AG09309 (cell line): Measurements from ENCODE around the gene GRID1.

Experiments used
- DNase-seq: peaks from one replicate; pipeline ENCODE4 v3.0.0-alpha.2; 2010; ENCODE audit warnings: low read depth
- H3K4me3 ChIP-seq: 2 replicates; pipeline ENCODE4 v1.5.1; 2011; ENCODE audit warnings: mild to moderate bottlenecking, low read depth, low read length, moderate library complexity; ENCODE audit not compliant: control insufficient read depth
- TF ChIP-seq, protein P1 (sequence below): IDR thresholded peaks from 2 replicates; pipeline ENCODE4 v1.5.1; 2011; ENCODE audit warnings: mild to moderate bottlenecking, low read depth, low read length, inconsistent platforms; ENCODE audit not compliant: insufficient read depth, control insufficient read depth; ENCODE audit errors: missing control alignments

Gene GRID1

DNA sequence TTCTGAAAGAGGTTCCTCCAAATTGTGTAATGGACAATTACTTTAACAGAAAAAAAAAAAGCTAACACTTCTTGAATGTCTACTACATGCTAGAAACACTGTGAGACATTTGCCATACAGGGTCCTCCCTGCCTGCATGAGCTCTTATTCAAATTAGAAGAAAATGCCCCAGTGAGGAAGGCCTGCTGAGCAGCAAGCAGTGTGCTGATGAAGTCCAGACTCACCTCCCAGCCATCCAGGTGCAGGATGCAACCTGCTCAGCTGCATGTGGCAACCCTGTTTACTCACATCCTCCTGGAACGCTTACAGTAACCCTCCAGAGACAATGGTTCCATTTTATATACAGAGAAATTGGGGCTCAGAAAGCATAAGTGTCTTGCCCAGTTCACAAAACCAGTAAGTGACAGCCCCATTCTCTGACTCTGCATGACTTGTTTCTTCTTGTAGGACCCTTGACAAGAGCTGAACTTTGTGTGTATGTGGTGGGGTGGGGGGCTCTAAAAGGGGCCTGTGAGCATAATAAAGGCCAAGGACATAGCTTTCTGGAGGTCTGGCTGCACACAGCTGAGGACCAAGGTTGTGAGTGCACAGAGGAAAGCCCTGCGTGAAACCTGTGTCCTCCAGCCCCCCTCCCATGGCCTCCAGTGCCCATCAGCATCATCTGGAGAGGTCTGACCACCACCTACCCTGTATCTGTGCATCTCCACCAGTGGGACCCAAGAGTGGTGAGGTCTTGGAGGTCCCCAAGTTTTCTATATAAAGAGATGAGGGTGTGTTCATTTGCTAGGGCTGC lies 387.8 kb downstream of the GRID1 start:
- TF ChIP-seq, protein P1, sequence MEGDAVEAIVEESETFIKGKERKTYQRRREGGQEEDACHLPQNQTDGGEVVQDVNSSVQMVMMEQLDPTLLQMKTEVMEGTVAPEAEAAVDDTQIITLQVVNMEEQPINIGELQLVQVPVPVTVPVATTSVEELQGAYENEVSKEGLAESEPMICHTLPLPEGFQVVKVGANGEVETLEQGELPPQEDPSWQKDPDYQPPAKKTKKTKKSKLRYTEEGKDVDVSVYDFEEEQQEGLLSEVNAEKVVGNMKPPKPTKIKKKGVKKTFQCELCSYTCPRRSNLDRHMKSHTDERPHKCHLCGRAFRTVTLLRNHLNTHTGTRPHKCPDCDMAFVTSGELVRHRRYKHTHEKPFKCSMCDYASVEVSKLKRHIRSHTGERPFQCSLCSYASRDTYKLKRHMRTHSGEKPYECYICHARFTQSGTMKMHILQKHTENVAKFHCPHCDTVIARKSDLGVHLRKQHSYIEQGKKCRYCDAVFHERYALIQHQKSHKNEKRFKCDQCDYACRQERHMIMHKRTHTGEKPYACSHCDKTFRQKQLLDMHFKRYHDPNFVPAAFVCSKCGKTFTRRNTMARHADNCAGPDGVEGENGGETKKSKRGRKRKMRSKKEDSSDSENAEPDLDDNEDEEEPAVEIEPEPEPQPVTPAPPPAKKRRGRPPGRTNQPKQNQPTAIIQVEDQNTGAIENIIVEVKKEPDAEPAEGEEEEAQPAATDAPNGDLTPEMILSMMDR = no peak
- H3K4me3 ChIP-seq = no peak overlapping the region
- DNase-seq = no peak

DNA sequence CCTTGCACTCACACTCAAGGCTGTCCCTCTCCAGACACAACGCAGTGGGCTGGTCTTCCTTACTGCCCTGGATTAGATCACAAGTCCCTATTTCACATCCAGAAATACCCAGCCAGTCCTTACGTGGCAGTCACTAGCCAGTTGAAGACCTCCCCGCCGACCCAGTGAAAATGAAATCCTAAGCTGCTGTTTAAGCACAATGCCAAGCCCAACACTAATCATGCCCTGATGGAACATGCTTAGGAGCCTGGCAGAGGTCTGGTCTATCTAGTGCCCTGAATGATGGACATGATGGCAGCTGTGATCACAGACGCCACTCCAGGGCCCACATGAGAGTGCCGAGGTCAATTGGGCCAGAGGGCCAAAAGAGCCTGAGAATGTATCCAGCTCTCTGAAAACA lies 389.0 kb downstream of the GRID1 start:
- no peak overlapping the region for H3K4me3 ChIP-seq
- TF ChIP-seq, protein P1 = no peak
- no peak for DNase-seq

DNA sequence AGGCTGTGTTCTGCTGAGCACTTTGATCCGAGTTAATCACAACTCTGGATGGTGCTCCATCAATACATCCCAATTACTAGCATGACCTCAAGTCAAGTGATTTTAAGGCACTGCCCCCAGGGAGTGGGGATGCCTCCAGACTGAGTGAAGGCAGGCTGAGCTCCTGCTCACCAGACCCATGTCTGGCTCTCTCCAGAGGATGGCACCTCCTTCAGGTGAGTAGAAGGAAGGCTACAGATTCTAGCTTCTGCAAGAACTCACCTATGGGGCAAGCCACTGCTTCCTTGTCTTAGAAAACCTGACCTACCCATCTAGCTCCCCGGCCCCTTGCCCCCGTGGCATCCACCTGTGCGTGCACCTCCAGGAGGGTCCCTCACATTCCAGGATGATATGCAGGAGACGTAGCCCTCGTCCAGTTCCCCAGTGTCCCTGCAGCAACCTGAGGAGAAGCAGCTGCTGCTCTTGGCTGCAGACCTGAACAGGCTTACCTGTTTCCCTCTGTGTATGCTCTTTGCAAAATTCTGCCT lies 390.3 kb downstream of the GRID1 start:
- TF ChIP-seq, protein P1 = no peak
- no peak for DNase-seq
- H3K4me3 ChIP-seq = no peak overlapping the region

DNA sequence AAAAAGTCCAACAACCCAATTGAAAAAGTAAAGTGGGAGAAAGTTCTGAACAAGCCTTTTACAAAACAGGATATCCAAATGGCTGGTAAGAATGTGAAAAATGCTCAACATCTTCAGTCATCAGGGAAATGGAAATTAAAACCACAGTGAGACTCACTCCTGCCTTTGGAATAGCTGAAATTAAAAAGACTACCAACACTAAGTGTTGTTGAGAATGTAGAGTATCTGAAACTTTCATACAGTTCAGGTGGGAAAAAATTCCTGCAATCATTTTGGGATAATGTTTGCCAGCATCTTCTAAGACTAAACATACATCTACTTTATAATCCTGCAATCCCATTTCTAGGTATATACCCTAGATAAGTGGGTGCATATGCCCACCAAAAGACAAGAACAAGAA lies 395.1 kb downstream of the GRID1 start:
- no peak overlapping the region for H3K4me3 ChIP-seq

DNA sequence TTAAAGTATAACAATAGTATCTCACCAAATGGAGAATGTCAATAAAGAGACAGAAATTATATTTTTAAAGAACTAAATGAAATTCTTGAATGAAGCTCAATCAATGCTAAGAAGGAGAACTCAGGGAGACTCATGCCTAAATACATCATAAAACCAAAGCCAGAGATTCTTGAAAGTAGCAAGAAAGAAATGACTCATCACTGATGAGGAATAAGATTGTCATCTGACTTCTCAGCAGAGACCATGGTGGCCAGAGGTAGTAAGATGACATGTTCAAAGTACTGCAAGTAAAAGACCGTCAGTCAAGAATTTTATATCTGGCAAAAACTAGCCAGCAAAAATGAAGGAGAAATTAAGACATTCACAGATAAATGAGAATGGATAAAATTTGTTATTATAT lies 399.0 kb downstream of the GRID1 start:
- TF ChIP-seq, protein P1 = no peak

More for the DNA sequence above, 395.1 kb downstream of the GRID1 start:
- TF ChIP-seq, protein P1 = no peak
- no peak for DNase-seq

DNA sequence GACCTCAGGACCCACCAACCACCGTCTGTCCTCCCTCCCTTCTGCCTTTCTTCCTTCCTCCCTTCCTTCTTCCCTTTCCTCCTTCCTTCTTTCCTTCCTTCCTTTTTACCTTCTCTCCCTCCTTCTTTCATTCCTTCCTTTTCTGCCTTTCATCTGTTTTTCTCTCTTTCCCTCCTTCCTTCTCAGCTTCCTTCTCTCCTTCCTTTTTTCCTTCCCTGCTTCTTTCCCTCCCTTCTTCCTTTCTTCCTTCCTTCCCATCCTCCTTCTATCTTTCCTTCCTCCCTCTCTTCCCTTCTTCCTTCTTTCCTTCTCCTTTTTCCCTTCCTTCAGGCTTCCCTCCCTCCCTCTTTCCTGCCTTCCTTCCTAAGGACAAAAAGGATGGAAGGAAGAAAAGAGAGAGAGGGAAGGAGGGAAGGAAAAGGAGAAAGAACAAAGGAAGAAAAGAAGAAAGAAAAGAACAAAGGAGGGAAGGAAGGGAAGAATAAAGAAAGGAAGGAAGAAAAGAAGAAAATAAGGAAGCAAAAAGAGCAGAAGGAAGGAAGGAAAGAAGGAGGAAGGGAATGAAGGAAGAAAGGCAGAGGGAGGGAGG lies 405.0 kb downstream of the GRID1 start:
- no peak for DNase-seq
- TF ChIP-seq, protein P1 = no peak
- no peak overlapping the region for H3K4me3 ChIP-seq

More for the DNA sequence above, 399.0 kb downstream of the GRID1 start:
- no peak for DNase-seq
- H3K4me3 ChIP-seq = no peak overlapping the region
